NT2/D1 (cell line): ENCODE results near the gene GATB.

Experiments
- SUZ12 ChIP-seq: IDR thresholded peaks from 2 replicates; pipeline ENCODE4 v1.6.1; 2011; ENCODE audit not compliant: insufficient read length, insufficient read depth; ENCODE audit errors: extremely low read depth
- YY1 ChIP-seq: IDR thresholded peaks from 2 replicates; pipeline ENCODE4 v1.6.1; 2011; ENCODE audit not compliant: insufficient read length, insufficient read depth

DNA sequence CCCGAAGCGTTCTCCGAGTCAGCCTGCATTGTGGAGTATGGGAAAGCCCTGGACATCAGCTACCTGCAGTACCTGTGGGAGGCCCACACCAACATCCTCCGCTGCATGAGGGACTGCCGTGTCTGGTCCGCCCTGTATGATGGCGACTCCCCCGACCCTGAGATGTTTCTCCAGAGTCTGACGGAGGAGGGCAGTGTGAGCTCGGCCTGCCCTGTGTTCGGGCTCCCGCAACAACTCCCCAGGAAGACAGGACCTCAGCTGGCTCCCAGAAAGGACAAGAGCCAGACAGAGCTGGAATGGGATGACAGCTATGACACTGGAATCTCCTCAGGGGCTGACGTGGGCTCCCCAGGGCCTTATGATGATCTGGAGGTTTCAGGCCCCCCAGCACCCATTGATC, 111.3 kb downstream of the GATB start:
- TF ChIP-seq YY1: no peak
- TF ChIP-seq SUZ12: no peak
